PC-3 (cell line): ENCODE results near the gene TOMM40.

Source experiments
- CTCF ChIP-seq: fragments of 300-600 bp; sonication (generic); conservative IDR thresholded peaks from 2 replicates; pipeline ENCODE4 v1.5.1; 2017; ENCODE audit warnings: antibody characterized with exemption, low read depth, mild to moderate bottlenecking, low read length
- EZH2 ChIP-seq: fragments of 300-600 bp; sonication (generic); IDR thresholded peaks from one replicate; pipeline ENCODE4 v1.6.1; 2017; ENCODE audit warnings: antibody characterized with exemption, mild to moderate bottlenecking, low read length; ENCODE audit not compliant: unreplicated experiment

GRCh38 chr19:44863990-44864389, 27.1 kb upstream of the TOMM40 start:
- TF ChIP-seq CTCF = no peak
- no peak for TF ChIP-seq EZH2
